NT2/D1 (cell line): ENCODE results near the gene JAKMIP2.

Source experiments
- YY1 ChIP-seq: IDR thresholded peaks from 2 replicates; pipeline ENCODE4 v1.6.1; 2011; ENCODE audit not compliant: insufficient read length, insufficient read depth
- ZNF274 ChIP-seq: IDR thresholded peaks from 2 replicates; pipeline ENCODE4 v1.6.1; 2011; ENCODE audit warnings: mild to moderate bottlenecking, low read depth, low read length

GRCh38 chr5:147626464-147626863, 156.1 kb downstream of the JAKMIP2 start:
- no peak for TF ChIP-seq YY1
- TF ChIP-seq ZNF274 = no peak
